Mesangial cell (primary cell): ENCODE data around the gene YY2. TPM values are rescaled to one million over a fixed set of nuclear protein-coding genes. Genes with fewer than 3 reads are reported as not detected.

ENCODE experiments used
- total RNA-seq: library from RNA; depleted of rRNA; stranded (reverse); fragments of >200 nt; gene quantifications from 2 replicates; pipeline ENCODE4 v1.2.3, GENCODE V29; 2015

YY2 gene
- total RNA-seq: 1.4 and 1.8 TPM in 2 replicates

DNA sequence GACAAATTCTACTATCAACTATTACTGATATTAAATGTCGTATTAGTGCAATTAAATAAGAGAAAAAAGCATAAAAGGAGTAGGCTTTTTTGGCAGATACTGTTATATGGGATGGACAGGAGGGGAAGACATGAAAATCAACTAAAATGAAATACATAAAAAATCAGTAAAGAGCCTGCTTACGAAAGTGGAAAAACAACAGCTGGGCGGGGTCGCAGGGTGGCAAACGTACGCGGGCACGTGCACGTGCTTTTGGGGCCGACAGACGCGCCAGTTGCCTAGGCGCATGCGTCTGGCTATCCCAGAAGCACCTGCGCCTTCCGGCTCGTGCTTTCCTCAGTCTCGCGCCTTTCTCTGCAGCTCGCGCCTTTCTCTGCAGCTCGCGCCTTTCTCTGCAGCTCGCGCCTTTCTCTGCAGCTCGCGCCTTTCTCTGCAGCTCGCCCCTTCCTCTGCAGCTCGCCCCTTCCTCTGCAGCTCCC is at the start of gene YY2:
YY2 (plus strand) TSS at position 51 of the 479 bp plus-strand sequence. CDS start 498 bp downstream, outside the sequence.

DNA sequence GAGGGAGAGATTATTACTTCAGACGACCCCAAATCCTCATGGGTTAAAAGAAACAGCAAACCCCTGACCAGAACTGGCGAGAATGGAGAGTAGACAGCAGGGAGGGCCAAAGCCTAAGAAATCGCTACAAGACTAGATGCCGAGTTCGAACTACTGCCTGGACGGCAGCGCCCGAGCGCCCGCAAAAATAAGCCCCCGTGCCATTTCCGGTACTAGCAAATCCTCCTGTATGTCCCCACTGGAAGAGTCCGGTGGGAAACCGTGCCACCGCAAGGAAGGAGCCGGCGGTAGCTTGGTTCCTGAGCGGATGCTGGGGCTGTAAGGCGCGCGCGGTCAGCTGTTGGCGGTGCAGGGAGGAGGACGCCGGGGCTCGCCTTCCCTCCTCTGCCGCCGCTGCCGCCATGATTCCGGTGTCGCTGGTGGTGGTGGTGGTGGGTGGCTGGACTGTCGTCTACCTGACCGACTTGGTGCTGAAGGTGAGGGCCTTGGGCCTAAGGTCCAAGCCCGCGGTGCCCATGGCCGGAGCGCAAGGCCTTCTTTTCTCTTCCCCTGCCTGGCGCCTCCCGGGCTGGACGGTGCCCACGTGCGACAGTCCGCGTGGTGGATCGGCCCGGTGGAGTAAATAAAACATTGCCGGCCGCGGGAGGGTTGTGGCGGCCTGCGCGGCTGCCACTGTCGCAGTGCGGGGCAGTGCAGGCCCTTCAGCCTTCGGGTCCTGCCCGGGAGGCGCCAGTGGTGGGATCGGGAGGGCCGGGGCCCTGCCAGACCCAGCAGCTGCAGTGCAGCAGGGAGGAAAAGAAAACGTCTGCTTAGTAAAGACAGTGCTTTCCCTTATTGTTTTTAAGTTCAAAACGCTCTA is 16.2 kb upstream of the YY2 start, which contains the start of gene MBTPS2:
MBTPS2 (plus strand) TSS at position 284 of the 859 bp plus-strand sequence; CDS start at position 402, 118 bp downstream.

Other genes with a start within 250 kb of the YY2 start
- gene KLHL34, start 197.7 kb upstream of the YY2 start, total RNA-seq: under 0.01 TPM in 1 of 2 replicates, not detected in the other
- gene SMPX, start 97.9 kb upstream of the YY2 start, total RNA-seq: not detected in 2 replicates
- 8.3 and 10.4 TPM in 2 replicates for gene MBTPS2, start 16.4 kb upstream of the YY2 start, total RNA-seq
- 124 and 170 TPM in 2 replicates for gene SMS, start 84.7 kb downstream of the YY2 start, total RNA-seq
- under 0.01 and 0.33 TPM in 2 replicates for gene PHEX, start 176.3 kb downstream of the YY2 start, total RNA-seq